CD4-positive, alpha-beta T cell treated with Interleukin-6 for 4 hours (primary cell): ENCODE measurements around the gene TKFC.

ENCODE experiments used
- DNase-seq: peaks from one replicate; pipeline ENCODE4 v3.0.0-alpha.2; 2020; ENCODE audit warnings: mixed read lengths

TKFC gene, protein sequence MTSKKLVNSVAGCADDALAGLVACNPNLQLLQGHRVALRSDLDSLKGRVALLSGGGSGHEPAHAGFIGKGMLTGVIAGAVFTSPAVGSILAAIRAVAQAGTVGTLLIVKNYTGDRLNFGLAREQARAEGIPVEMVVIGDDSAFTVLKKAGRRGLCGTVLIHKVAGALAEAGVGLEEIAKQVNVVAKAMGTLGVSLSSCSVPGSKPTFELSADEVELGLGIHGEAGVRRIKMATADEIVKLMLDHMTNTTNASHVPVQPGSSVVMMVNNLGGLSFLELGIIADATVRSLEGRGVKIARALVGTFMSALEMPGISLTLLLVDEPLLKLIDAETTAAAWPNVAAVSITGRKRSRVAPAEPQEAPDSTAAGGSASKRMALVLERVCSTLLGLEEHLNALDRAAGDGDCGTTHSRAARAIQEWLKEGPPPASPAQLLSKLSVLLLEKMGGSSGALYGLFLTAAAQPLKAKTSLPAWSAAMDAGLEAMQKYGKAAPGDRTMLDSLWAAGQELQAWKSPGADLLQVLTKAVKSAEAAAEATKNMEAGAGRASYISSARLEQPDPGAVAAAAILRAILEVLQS

DNA sequence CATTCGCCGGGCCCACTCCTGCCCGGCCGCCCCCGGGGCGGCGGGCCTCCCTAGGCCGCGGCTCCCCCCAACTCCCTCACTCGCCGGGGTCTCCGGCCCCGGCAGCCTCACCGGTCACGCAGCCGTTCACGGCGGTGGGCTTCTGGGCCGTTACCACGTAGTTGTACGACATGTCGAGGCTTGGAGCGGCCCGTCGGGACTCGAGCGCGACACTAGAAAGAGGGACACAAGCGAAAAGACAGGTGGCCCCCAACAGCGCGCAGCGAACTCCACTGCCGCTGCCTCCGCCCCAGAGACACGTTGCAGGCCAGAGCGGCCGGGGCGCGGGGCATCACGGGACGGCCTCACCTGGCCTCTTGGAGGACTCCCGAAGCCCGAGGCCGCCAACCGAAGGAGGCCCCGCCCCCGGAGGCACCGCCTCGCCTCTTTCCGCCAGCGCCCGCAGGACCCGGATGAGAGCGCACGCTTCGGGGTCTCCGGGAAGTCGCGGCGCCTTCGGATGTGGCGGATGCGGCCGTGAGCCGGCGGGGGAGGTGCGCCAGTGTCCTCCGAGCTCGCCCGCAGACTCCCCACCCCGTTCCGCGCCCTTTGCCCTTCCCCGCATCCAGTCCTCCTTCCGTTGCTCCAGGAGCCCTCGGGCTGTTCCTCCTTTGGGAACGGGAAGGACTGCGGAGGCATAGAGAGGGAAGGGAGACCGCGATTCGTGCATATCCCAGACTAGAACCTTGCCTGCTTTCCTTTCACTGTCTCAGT lies at the start of gene TKFC, which contains the start of gene DDB1:
TSS of gene TKFC (plus strand) at position 432 of the 753 bp plus-strand sequence. CDS start 1,501 bp downstream, outside the sequence.
TSS of gene DDB1 (minus strand) at position 309 of the 753 bp plus-strand sequence. CDS start at position 172, 137 bp downstream.
- peak; percentile 98 for DNase-seq

DNA sequence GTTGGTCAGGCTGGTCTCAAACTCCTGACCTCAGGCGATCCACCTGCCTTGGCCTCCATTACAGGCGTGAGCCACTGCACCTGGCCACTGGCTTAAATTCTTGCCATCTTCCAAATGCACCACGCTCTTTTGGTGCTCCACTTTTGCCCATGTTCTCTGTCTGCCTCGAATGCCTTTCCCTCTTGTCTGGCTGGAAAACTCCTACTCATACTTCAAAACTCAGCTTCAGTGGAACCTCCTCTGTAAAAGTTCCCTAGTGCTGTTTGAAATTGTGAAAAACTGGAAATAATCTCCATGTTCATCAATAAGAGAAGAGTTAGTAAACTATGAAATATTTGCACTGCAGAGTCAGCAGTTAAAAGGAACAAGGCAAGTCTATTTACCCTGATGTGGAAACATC lies 49.4 kb upstream of the TKFC start:
- no peak for DNase-seq

DNA sequence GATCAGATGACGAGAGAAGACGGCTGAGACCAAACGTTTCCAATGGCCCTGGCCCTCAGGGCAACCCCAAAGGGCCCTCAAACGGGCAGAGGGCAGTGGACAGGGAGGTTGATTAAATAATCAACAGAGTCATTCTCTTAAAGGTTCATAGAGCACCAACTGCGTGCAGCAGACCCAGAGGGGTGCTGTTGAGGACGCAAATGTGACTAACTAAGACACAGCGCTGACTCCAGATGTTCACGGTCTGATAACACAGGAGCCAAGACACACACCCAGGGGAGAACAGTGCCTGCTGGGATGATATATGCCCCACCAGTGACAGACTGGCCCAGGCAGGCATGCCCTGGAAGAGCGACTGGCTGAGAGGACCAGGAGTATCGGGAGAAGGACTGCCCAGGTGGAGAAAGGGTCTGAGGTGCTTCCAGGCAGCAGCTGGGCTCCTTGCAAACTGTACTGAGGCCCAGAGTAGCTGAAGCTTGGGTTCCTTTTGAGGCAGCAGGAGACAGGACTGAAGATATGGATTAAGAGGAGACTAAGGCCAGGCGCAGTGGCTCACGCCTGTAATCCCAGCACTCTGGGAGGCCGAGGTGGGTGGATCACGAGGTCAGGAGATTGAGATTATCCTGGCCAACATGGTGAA lies 45.6 kb upstream of the TKFC start:
- no peak for DNase-seq

DNA sequence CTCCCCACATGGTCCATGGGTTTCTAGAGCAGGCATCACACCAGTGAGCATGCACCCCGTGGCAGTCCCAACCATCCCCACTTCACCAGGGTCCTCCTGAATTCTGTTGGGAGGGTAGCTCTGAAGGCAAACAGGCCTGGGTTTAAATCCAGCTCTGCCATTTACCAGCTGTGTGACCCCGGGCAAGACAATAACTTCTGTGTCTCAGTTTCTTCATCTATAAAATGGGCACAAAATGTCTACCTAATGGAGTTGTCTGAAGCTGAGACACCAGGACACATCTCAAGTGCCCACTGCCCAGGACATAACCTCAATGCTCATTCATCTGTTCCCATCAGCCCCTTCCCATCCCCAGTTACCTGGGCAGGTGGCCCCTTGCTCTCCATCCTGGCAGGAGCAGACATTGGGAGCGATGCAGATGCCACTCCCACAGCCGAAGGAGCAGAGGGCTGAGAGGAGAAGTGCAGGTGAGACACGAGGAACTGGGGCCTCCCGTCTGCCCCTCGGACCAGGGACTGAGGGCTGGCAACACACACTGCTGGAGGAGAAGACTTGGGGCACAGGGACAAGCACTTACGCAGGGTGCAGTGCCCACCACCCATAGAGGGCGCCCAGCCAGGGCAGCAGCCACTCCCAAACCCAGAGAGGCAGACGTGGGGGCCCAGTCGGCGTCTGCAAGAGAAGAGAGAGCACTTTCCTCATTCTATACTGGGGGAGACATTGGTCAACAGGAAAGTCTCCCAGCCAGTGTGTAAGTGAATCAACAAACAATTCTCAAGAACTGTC lies 41.9 kb upstream of the TKFC start:
- no peak for DNase-seq

DNA sequence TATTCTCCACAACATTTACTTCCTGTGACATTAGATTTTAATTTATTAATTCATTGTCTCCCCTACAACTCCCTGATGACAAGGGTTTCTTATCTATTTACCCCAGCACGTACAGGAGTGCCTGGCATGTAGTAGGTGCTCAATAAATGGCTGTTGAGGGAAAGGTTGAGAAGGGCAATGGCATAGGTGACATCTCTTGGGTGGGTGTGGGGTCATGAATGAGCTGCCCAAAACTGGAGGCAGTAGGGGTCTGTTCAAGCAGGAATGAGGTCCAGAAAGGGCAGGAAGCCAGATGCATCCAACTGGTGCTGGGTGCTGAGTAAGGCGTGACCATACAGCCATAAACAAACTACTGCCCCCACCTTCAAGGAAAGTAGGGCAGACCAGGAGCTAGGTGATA lies 40.7 kb upstream of the TKFC start:
- DNase-seq: no peak

DNA sequence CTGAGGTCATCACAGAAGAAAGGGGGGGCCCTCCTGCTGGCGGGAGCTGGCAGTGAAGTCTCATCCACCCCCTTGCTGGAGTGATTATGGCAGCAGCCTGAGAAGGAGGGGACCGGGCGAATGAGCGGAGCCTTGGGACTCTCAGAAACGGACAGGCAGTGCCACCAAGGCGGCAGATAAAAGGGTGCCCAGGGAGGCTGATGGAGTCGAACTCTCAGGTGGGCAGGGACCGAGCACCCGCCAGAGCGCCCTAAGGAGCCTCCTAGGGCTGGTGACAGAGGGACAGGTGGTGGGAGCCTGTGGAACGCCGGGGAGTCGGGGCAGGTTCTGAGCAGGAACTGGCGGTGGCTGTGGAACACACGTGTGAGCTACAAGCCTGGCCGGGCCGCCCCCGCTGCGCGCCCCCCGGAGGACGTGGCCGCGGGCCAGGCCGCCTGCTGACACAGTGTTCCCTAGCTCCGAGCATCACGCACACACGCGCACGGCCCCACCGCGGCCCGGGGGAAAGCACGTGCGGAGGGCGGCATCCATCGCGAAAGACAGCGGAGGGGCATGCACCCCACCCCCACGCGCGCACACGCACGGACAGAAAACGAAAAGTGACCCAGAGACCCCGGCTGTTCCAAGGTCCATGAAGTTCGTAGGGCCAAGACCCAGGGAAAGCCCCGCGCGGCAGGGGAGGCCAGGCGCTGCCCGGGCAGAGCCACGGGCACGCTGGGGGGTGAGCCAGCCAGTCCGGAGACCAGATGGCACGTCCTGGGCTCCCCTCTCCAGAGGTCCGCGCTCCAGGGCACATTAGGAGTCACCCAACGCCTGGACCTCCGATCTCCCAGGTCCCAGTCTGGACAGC lies 38.9 kb upstream of the TKFC start:
- peak; percentile 5 for DNase-seq

DNA sequence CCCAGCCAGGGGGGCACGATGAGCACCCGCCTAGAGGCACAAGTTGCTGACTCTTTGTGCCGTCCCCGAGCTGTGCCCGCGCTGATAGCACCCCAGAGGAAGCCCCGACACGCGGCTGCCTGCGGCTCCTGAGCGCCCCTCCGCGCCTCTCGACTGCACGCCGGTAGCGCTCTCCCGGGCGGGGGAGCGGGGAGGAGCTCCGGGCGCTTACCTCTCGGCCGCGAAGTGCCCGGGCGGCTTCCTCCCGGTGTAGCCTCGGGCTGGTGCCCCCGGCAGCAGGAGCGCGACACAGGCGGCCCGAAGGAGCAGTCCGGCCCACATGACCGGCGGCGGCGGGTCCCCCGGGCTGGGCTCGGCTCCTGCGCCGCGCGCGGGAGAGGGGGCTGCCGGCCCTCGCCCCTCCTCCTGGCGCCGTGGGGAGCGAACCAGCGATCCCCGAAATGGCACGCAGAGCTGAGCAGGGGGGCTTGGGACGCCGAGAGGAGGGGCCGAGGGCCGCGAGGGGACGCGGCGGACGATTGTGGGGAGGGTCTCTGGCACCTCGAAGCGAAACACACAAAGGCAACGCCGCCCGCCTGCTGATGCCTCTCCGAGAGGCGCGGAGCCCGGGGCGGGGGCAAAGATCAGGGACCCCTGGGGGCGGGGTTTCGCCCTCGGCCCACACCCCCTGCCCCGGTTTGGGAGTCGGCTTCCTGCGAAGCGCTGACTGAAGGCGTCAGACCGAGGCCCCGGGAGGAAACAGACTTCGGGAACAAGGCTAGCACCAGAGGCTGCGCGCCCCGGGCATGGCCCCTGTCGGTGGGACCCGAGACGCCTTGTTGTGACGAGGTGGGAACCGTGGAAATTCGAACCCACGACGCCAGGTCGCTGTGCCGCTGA lies 38.1 kb upstream of the TKFC start, which contains the start of gene VWCE:
TSS of gene VWCE (minus strand) at position 600 of the 879 bp plus-strand sequence. CDS start at position 321, 279 bp downstream.
- peak; percentile 55 for DNase-seq

DNA sequence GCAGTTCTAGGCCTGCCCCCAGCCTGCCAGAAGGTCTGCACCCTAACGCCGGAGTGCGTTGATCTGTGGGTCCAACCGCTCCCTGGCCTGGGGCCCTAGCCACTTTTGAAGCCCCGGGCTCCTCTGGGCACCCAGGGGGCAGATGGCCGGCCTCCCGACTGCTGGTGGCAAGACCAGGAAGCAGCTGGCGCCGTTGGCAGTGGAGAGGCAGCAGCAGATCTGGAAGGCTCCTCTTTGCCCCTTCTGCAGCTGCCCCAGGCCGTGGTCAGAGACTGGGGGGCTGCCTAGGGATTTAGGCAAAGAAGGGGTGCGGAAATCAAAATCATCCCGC lies 37.5 kb upstream of the TKFC start:
- no peak for DNase-seq

DNA sequence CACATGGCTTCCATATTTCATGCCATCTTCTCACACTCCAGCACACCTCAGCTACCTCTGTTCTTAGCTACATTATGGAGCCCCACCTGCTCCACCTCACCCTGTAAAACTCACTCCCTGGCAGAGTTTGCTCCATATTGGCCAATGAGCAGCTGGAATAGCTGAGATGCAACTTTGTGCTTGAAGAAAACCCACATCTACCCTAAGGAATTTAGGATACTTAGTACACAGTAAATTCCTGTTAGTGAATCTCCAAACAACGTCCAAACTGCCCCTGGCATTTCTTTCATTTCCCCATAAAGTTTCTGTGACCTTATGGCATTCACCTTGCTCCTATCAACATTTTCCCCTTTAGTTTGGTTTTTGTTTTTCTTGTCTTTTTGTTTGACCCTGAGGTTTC lies 35.7 kb upstream of the TKFC start:
- DNase-seq: no peak

DNA sequence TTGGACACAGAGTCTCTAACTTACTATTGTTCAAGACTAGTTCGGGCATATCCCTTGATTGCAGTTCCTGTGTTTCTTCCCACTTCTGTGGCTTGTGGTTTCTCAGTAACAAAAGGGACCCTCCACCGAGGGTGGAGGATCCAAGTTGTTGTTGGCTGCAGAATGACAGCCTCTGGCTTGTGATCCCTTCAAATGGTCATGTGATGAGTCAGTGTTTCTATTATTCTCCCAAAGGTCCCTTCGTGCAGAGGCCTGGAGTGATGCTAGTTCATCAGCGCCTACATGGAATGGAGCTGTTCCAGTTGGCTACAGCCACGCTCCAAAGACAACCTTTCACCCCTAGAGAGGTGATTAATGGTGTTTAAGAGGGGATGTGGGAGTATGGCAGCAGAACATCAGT lies 35.3 kb upstream of the TKFC start:
- DNase-seq: no peak

DNA sequence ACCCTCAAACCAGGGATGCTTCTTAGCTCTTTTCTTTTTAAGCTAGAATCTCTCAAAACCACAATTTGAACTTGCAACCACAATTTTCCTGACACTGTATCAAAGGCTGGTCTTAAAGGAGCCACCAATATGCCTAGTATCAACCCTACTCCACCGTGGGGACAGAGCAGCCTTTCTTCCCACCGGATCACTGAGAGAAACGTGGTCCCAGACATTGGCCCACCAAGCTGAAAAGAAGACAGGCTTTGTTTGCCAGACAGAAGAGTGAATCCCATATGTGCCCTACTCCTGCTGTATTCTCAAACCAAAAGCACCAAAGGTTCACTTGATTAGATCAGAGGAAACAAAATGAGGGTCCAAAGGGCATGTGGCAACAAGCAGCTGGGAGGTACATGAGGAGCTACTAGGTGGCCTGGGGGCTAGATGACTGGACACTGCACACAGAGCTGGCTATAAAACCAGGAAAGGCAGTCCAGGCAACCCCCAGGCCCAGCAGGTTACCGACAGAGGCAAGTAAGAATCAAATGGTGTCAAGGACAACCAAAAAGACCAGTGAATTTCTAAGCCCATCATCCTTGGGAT lies 34.3 kb upstream of the TKFC start:
- no peak for DNase-seq

DNA sequence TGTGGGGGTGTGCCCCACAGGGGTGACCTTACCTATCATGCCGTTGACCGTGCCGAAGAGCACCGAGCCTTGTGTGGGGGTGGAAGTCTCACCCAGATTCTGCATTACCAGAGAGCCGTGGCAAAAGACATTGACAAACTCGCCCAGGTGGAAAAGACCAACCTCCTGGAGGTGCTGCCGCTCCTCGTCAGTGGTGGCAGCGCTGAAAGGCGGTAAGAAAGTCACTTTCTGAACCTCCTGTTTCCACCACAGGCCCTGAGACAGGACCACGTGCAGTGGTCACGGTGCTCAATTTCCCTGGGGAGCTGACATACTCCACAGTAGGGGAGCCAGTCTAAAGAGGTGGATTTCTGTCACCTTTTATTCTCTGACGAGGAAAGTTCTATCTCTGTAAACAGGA lies 30.5 kb upstream of the TKFC start:
- no peak for DNase-seq

DNA sequence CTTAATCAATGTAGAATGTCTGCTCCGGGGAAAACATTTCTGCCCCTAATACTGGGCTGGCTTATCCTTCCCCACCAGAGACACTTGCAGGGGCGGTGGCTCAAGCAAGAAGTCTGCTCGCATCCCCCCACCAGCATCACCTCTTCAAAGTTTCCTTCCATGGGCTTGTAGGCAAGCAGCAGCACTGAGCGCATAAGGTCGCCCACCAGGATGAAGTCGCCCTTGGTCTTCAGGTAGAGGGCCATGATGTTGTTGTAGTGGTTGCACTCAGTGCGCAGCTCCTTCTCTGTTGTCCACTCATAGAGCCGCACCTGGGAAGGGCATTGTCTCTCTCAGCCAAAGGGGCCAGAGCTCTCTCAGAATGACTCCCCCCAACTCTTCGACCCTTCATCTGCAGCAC lies 29.3 kb upstream of the TKFC start:
- DNase-seq: no peak

DNA sequence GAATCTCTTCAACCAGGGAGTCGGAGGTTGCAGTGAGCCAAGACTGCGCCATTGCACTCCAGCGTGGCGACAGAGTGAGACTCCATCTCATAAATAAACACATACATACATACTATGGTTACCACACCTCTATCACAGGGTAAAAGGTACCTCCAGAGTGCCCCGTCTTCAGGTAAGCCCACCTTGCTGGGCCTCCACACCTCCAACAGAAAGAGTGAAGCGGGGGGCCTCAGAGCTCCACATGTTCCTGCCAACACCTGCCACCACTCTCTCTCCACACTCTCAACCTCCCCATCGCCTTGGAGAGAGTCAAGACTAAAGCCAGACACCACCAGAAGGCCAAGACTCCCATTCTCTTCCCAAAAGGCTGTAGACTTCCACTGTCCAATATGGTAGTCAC lies 27.6 kb upstream of the TKFC start:
- DNase-seq: no peak

DNA sequence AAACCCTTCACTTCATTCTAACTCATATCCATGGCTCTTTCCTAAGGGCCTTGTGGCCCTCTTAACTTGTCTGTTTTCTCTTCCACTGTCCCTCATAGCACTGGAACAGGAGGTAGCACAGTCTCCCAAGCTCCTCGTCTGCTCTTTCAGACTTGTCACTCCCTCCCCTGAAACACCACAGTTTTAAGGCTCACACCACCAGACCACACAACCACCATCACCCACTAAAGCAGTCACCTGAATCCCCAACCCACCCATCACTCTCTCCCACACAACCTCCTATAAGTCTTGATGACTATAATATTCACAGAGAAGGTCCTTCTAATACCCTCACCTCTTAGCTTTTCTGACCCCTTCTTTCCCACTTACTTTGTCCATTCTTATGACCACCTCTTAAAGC lies 26.8 kb upstream of the TKFC start:
- no peak for DNase-seq

DNA sequence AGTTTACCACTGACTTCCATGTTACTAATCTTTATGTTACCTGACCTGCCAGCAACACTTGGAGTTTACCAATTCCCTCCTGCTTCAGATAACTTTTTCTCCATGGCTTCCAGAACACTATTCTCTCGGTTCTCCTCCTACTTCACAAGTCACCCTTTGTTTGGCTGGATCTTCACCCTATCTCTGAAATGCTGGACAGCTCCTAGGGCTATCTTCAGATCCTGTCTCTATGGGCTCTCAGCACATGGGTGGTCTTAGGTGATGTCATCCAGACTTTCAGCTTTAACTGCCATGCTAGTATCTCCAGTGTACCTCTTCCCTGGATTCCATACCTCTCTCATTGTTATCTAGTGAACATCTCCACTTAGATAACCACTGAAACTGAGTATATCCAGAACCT lies 25.7 kb upstream of the TKFC start:
- no peak for DNase-seq

DNA sequence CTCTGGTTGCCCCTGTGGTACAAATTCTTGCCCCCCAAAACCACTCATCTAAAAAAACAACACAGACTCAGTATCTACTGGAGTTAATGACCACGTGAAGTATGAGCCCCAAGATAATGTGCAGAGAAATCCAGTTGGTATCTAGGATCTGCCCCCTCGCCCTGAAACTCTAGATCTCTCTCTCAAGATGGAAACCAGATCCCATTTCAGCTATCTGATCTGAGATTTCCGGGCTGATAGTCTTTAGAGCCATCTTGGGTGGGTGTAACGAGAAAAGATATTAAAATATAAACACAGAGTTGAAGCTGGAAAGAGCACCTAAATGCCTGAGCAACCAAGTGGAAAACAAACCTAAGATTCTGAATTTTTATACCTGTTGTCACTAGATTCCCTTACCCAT lies 23.9 kb upstream of the TKFC start:
- no peak for DNase-seq

DNA sequence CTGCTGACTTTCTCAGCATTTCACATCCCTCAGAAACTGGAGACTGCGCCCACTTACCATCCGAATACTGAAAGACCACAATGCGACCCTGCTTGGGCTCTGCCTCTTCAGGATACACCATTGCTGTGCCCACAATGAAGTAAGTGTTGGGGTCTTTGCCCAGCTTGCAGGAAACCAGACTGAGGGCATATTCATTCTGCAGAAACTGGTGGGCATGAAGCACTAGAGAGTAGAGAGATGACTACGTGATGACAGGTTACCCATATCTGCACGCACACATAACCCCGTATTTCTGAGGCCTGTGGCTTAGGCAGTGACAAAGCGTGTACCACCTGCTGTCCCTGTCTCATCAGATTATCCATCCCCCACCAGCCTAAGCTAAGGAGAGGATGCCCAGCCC lies 23.3 kb upstream of the TKFC start:
- no peak for DNase-seq

DNA sequence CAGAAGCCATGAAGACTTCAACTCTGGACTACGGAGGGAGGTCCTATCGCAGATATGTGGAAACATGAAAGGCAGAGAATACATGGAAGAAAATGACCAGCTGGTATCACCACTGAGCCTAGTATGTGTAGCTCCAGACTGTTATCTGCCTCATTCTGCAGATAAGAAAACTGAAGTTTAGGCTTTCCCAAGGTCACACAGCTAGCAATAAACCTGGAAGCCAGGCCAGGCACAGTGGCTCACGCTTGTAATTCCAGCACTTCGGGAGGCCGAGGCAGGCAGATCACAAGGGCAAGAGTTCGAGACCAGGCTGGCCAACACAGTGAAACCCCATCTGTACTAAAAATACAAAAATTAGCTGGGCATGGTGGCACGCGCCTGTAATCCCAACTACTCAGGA lies 22.3 kb upstream of the TKFC start:
- no peak for DNase-seq

DNA sequence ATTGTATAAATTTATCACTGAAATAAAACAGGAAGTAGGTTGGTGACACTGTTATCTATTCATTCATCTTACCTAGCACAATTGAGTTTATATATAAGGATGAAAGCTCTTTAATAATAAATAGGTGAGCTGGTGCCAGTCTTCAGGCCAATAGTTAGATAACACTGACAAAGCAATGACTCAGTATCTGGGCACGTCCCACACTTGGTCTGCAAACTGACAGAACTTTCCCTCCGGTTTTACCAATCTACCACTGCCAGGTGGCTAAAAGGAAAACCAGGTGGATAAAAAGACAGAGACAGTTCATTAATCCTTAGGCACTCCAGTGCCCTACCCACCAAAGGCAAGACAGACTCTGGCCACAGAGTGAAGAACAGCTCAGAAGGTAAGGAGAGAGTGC lies 17.8 kb upstream of the TKFC start:
- no peak for DNase-seq
